K562 (cell line): ENCODE measurements around the gene PARD3B. TPM values are rescaled to one million over a fixed set of nuclear protein-coding genes. Genes with fewer than 3 reads are reported as not detected.

Source experiments
- ATAC-seq: fragments of 200-7000 bp; cut with Tn5 transposase; 3 replicates; pipeline ENCODE4 v1.9.1; 2020; ENCODE audit warnings: moderate library complexity
- BruUV-seq: library from RNA; stranded (reverse); fragments of 400-500 nt; replicated peaks from 2 replicates; lab custom pipeline; 2021; lab: Mats Ljungman, UMichigan
- CTCF ChIA-PET: fragments of 300-600 bp; formaldehyde crosslinking; extraction: SDS; loops from one replicate; lab custom pipeline; 2021; ENCODE audit warnings: low intra/inter-chr PET ratio; lab: Yijun Ruan, JAX
- POLR2A ChIA-PET: fragments of 300-600, 350-650 bp; sonication (Branson Sonifier 250); formaldehyde crosslinking; extraction: SDS; loops from one replicate; lab custom pipeline; 2021; ENCODE audit warnings: antibody characterized with exemption, inconsistent platforms; lab: Yijun Ruan, JAX
- DNase-seq, 4 experiments: peaks; one replicate each; pipeline versions ENCODE4 v3.0.0 to v3.0.0-alpha.2; 2011 to 2018; ENCODE audit warnings: low spot score in 3 of 4, mixed read lengths in 3 of 4; ENCODE audit errors: extremely low read depth in 1 of 4
- FAIRE-seq: peaks from 2 replicates; lab custom pipeline; 2011; peaks lifted over from hg19 to GRCh38; lab: Jason Lieb, UNC
- H2AFZ ChIP-seq: 2 replicates; pipeline ENCODE4 v1.6.0; 2011; ENCODE audit warnings: low read depth, low read length, control low read depth, inconsistent platforms
- H3K27ac ChIP-seq: fragments of 200-600 bp; 3 replicates; pipeline ENCODE4 v1.8.0; 2011; ENCODE audit warnings: low read depth, mild to moderate bottlenecking, control low read depth, inconsistent platforms, low read length, moderate library complexity, mixed read lengths; ENCODE audit errors: extremely low read depth
- H3K27me3 ChIP-seq, 2 experiments: fragments of 300-600 bp in 1 of 2; 2 replicates in 1 of 2; 3 replicates in 1 of 2; pipeline versions ENCODE4 v1.6.0 to v1.8.0; 2011; ENCODE audit warnings: inconsistent platforms in 2 of 2, low read length in 2 of 2, mild to moderate bottlenecking in 1 of 2, mixed read lengths in 1 of 2, moderate library complexity in 1 of 2; ENCODE audit not compliant: control insufficient read depth in 2 of 2, insufficient read depth in 2 of 2
- H3K36me3 ChIP-seq: fragments of 300-600 bp; 3 replicates; pipeline ENCODE4 v1.8.0; 2011; ENCODE audit warnings: mild to moderate bottlenecking, low read length, inconsistent platforms; ENCODE audit not compliant: control insufficient read depth, insufficient read depth
- H3K4me1 ChIP-seq, 2 experiments: fragments of 200-600 bp in 1 of 2; replicated peaks in 1 of 2; 2 replicates in 1 of 2; 3 replicates in 1 of 2; pipeline versions ENCODE4 v1.5.1 to v1.8.0; 2011; ENCODE audit warnings: inconsistent platforms in 2 of 2, low read length in 2 of 2, mild to moderate bottlenecking in 1 of 2, mixed read lengths in 1 of 2, moderate library complexity in 1 of 2; ENCODE audit not compliant: control insufficient read depth in 2 of 2, insufficient read depth in 2 of 2
- H3K4me2 ChIP-seq: 2 replicates; pipeline ENCODE4 v1.6.1; 2011; ENCODE audit warnings: low read length, control low read depth, inconsistent platforms, mixed read lengths; ENCODE audit not compliant: insufficient read depth
- H3K4me3 ChIP-seq: fragments of 200-600 bp; sonication (generic), shearing (Covaris generic); 2 replicates; pipeline ENCODE4 v1.5.1; 2016; ENCODE audit warnings: control low read depth, inconsistent platforms
- H3K79me2 ChIP-seq: fragments of 200-600 bp; 3 replicates; pipeline ENCODE4 v1.8.0; 2011; ENCODE audit warnings: low read length, inconsistent platforms; ENCODE audit not compliant: control insufficient read depth, insufficient read depth
- H3K9ac ChIP-seq, 2 experiments: 2 replicates each; pipeline versions ENCODE4 v1.6.0 to v1.6.1; 2011; ENCODE audit warnings: low read depth in 2 of 2, low read length in 2 of 2, control low read depth in 1 of 2, inconsistent platforms in 1 of 2, mild to moderate bottlenecking in 1 of 2, mixed read lengths in 1 of 2; ENCODE audit not compliant: insufficient read depth in 1 of 2
- H3K9me1 ChIP-seq: one replicate; pipeline ENCODE4 v1.6.0; 2011; ENCODE audit warnings: inconsistent platforms, mild to moderate bottlenecking, low read length, moderate library complexity; ENCODE audit not compliant: control insufficient read depth, insufficient read depth
- H3K9me3 ChIP-seq: replicated peaks from 2 replicates; pipeline ENCODE4 v1.5.1; 2011; ENCODE audit warnings: low read depth, low read length, inconsistent platforms; ENCODE audit not compliant: control insufficient read depth, insufficient read depth
- H4K20me1 ChIP-seq: replicated peaks from 2 replicates; pipeline ENCODE4 v1.6.1; 2011; ENCODE audit warnings: low read length, inconsistent platforms, mixed read lengths; ENCODE audit not compliant: control insufficient read depth, insufficient read depth
- BRF1 ChIP-seq: IDR thresholded peaks from 3 replicates; pipeline ENCODE4 v1.6.1; 2011; ENCODE audit warnings: borderline replicate concordance, mild to moderate bottlenecking; ENCODE audit not compliant: insufficient read length; ENCODE audit errors: extremely low read depth
- ELF4 ChIP-seq: fragments of 450-650 bp; formaldehyde crosslinking; IDR thresholded peaks from 2 replicates; pipeline ENCODE4 v1.4.0; 2022; ENCODE audit warnings: missing genetic modification characterization
- GTF2E2 ChIP-seq: fragments of 200-800 bp; sonication (Bioruptor generic); IDR thresholded peaks from 2 replicates; pipeline ENCODE4 v1.6.1; 2016; ENCODE audit warnings: missing genetic modification characterization, missing compliant biosample characterization
- MTA3 ChIP-seq: fragments of 450-650 bp; formaldehyde crosslinking; IDR thresholded peaks from 2 replicates; pipeline ENCODE4 v1.6.1; 2017; ENCODE audit warnings: mild to moderate bottlenecking, borderline replicate concordance
- NUFIP1 ChIP-seq: fragments of 450-650 bp; IDR thresholded peaks from 2 replicates; pipeline ENCODE4 v1.6.1; 2018; ENCODE audit not compliant: partially characterized antibody
- RBM22 ChIP-seq: fragments of 200-400 bp; formaldehyde crosslinking; IDR thresholded peaks from 2 replicates; pipeline ENCODE4 v1.6.1; 2018; ENCODE audit warnings: low read length, low read depth; ENCODE audit not compliant: poor library complexity, severe bottlenecking
- TGIF2 ChIP-seq: sonication (generic); formaldehyde crosslinking; IDR thresholded peaks from 2 replicates; pipeline ENCODE4 v1.8.1; 2022; ENCODE audit warnings: mild to moderate bottlenecking, missing genetic modification reagents, moderate library complexity
- WGBS: fragments of 100-300 bp; shearing (Covaris generic); methylation state at CpG from one replicate; pipeline ENCODE4 v1.1.6; 2016; ENCODE audit warnings: low coverage, mixed read lengths; ENCODE audit not compliant: insufficient coverage; ENCODE audit errors: missing lambda C conversion rate; 5-methylcytosine and 5-hydroxymethylcytosine counted together
- in situ Hi-C: fragments of 300-500 bp; cut with MboI; formaldehyde crosslinking; loops from 4 replicates; pipeline ENCODE4 v1.15.0; 2018; ENCODE audit warnings: inconsistent platforms, mixed read lengths
- intact Hi-C: fragments of 100-400 bp; cut with micrococcal nuclease; formaldehyde crosslinking; loops from 2 replicates; pipeline ENCODE4 v1.14.2; 2022
- polyA plus RNA-seq, 8 experiments: library from polyadenylated mRNA; depleted of rRNA in 4 of 8; stranded (reverse) in 5 of 8; unstranded in 3 of 8; fragments of >200 nt; fragmentation: Nextera tagmentation in 2 of 8; fragmentation: Illumina TruSeq in 1 of 8; extraction: Ambion mirVana in 2 of 8; extraction: Trizol in 1 of 8; gene quantifications; 2 replicates each; pipeline versions ENCODE4 v1.2.1 to v1.2.3, GENCODE V29; 2011 to 2014; ENCODE audit warnings: inconsistent platforms in 1 of 8, missing spikeins in 1 of 8
- total RNA-seq, 7 experiments: library from RNA; depleted of rRNA in 6 of 7; stranded (reverse); fragments of >200 nt in 6 of 7; fragmentation: Illumina TruSeq in 2 of 7; extraction: Trizol in 2 of 7; gene quantifications; 2 replicates each; pipeline versions ENCODE4 v1.2.1 to v1.2.3, GENCODE V29; 2011 to 2021; ENCODE audit warnings: low replicate concordance in 1 of 7
- TF ChIP-seq, protein P1 (sequence below): sonication (generic); formaldehyde crosslinking; IDR thresholded peaks from 2 replicates; pipeline ENCODE4 v1.8.0; 2022; ENCODE audit warnings: mild to moderate bottlenecking, missing genetic modification reagents, borderline replicate concordance

PARD3B gene
- total and polyA plus RNA-seq, 9 of the 15 experiments (the other 6 are each of a cell fraction or from before 2014, with no cell fraction given): 0.15 to 3.0 (median 1.1) TPM

- intact Hi-C loops (no loop called here), in situ Hi-C loops (no loop called here)
- H3K27ac ChIP-seq: no peak overlapping the region
- no peak overlapping the region for H3K4me3 ChIP-seq
- ChIA-PET POLR2A (interaction anchor here (2.1 kb wide), 1 partner anchor 11 kb away, joined by 4 read pairs; no protein-coding TSS in a partner anchor), CTCF (no interaction called here)
- H2AFZ ChIP-seq: no peak overlapping the region
- no peak overlapping the region for H3K4me2 ChIP-seq
- no peaks in the 10 kb centered on the region for H3K9me1 ChIP-seq
- BruUV-seq: no TSS peak
- no peak overlapping the region for H3K9ac ChIP-seq
- no peaks in the 10 kb centered on the region for H3K36me3 ChIP-seq
- H3K27me3 ChIP-seq: no peaks in the 10 kb centered on the region
- 0% methylated on average over 4 of the region's 4 CpGs for WGBS
- no peak for FAIRE-seq
- H3K79me2 ChIP-seq: no peaks in the 10 kb centered on the region
- TF ChIP-seq TGIF2 (CRISPR knock-in tag) (no peak), NUFIP1 (no peak), ELF4 (CRISPR knock-in tag) (no peak), MTA3 (no peak), GTF2E2 (tag) (no peak), RBM22 (no peak), BRF1 (no peak)
- TF ChIP-seq, protein P1, sequence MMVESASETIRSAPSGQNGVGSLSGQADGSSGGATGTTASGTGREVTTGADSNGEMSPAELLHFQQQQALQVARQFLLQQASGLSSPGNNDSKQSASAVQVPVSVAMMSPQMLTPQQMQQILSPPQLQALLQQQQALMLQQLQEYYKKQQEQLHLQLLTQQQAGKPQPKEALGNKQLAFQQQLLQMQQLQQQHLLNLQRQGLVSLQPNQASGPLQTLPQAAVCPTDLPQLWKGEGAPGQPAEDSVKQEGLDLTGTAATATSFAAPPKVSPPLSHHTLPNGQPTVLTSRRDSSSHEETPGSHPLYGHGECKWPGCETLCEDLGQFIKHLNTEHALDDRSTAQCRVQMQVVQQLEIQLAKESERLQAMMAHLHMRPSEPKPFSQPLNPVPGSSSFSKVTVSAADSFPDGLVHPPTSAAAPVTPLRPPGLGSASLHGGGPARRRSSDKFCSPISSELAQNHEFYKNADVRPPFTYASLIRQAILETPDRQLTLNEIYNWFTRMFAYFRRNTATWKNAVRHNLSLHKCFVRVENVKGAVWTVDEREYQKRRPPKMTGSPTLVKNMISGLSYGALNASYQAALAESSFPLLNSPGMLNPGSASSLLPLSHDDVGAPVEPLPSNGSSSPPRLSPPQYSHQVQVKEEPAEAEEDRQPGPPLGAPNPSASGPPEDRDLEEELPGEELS (CRISPR knock-in tag): no peak
- no peaks in the 10 kb centered on the region for H4K20me1 ChIP-seq
- DNase-seq: no peak
- ATAC-seq: no peak
- H3K9me3 ChIP-seq: no peaks in the 10 kb centered on the region
- no peaks in the 10 kb centered on the region for H3K4me1 ChIP-seq
Observed at GRCh38 chr2:205390866-205391265, 845.6 kb downstream of the PARD3B start.
